MM.1S (cell line): Measurements from ENCODE around the gene SUFU.

Experiments used
- DNase-seq: peaks from one replicate; pipeline ENCODE4 v3.0.0-alpha.2; 2015
- H2AFZ ChIP-seq: fragments of 300-600 bp; sonication (generic); 2 replicates; pipeline ENCODE4 v1.6.0; 2016; ENCODE audit warnings: antibody characterized with exemption, low read length
- H3F3A ChIP-seq: fragments of 300-600 bp; sonication (generic); 2 replicates; pipeline ENCODE4 v1.6.1; 2016; ENCODE audit warnings: mild to moderate bottlenecking, antibody characterized with exemption, low read length, moderate library complexity, mixed read lengths; ENCODE audit not compliant: insufficient read depth
- H3K27ac ChIP-seq: fragments of 300-600 bp; sonication (generic); 2 replicates; pipeline ENCODE4 v1.5.1; 2016; ENCODE audit warnings: mild to moderate bottlenecking, low read length
- H3K27me3 ChIP-seq: fragments of 300-600 bp; sonication (generic); replicated peaks from 2 replicates; pipeline ENCODE4 v1.6.0; 2016; ENCODE audit warnings: low read length; ENCODE audit not compliant: insufficient read depth
- H3K36me3 ChIP-seq: fragments of 300-600 bp; sonication (generic); replicated peaks from 2 replicates; pipeline ENCODE4 v1.6.1; 2016; ENCODE audit warnings: mild to moderate bottlenecking, low read length, mixed read lengths; ENCODE audit not compliant: insufficient read depth
- H3K4me1 ChIP-seq: fragments of 300-600 bp; sonication (generic); 2 replicates; pipeline ENCODE4 v1.6.1; 2016; ENCODE audit warnings: low read length, mixed read lengths
- H3K4me2 ChIP-seq: fragments of 300-600 bp; sonication (generic); 2 replicates; pipeline ENCODE4 v1.6.0; 2016; ENCODE audit warnings: low read depth, low read length
- H3K4me3 ChIP-seq: fragments of 300-600 bp; sonication (generic); 2 replicates; pipeline ENCODE4 v1.5.1; 2016; ENCODE audit warnings: low read length, mixed read lengths
- H3K79me2 ChIP-seq: fragments of 300-600 bp; sonication (generic); 2 replicates; pipeline ENCODE4 v1.6.1; 2016; ENCODE audit warnings: mixed run types, low read length, mixed read lengths
- H3K9ac ChIP-seq: fragments of 300-600 bp; sonication (generic); 2 replicates; pipeline ENCODE4 v1.6.1; 2016; ENCODE audit warnings: low read length, mixed read lengths
- H3K9me2 ChIP-seq: fragments of 300-600 bp; sonication (generic); replicated peaks from 2 replicates; pipeline ENCODE4 v1.6.1; 2016; ENCODE audit warnings: mild to moderate bottlenecking, low read length, mixed read lengths; ENCODE audit not compliant: insufficient read depth
- H3K9me3 ChIP-seq: fragments of 300-600 bp; sonication (generic); replicated peaks from 2 replicates; pipeline ENCODE4 v1.6.1; 2016; ENCODE audit warnings: mild to moderate bottlenecking, low read length, mixed read lengths; ENCODE audit not compliant: insufficient read depth
- H4K20me1 ChIP-seq: fragments of 300-600 bp; sonication (generic); 2 replicates; pipeline ENCODE4 v1.6.1; 2016; ENCODE audit warnings: mild to moderate bottlenecking, low read length, moderate library complexity, mixed read lengths; ENCODE audit not compliant: insufficient read depth
- EZH2 ChIP-seq: fragments of 300-600 bp; sonication (generic); optimal IDR thresholded peaks from 2 replicates; pipeline ENCODE3; 2017; ENCODE audit warnings: low read depth, mild to moderate bottlenecking, antibody characterized with exemption, low read length, mixed read lengths
- EZH2phosphoT487 ChIP-seq: fragments of 300-600 bp; sonication (generic); IDR thresholded peaks from 2 replicates; pipeline ENCODE4 v1.6.1; 2018; ENCODE audit warnings: antibody characterized with exemption, low read length
- TF ChIP-seq, protein P1 (sequence below): fragments of 300-600 bp; sonication (generic); IDR thresholded peaks from 2 replicates; pipeline ENCODE4 v1.5.1; 2016; ENCODE audit warnings: antibody characterized with exemption, low read length, mixed read lengths

Gene SUFU

DNA sequence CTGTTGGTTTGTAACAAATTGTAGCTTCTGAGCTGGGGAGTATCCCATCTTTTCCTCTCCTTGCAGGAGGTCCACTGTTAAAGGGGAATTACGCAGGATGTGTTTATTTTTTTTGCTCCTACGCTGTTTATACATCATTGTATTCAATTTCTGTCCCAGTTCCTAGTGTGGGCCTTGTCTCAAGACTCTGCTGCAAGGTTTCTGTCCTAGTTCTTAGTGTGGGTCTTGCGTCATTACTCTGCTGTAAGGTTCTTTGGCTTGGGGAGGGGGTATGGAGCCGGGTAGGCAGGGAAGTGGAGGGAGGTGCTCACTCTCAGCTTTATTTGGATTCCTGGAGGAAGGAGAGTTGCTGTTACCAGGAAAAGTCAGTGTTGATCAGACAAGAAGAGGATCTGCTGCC, 76.5 kb downstream of the SUFU start:
- no peaks in the 10 kb centered on the region for H3K9me3 ChIP-seq
- H3K27ac ChIP-seq: no peak overlapping the region
- H3K4me2 ChIP-seq: no peak overlapping the region
- H3K9me2 ChIP-seq: no peaks in the 10 kb centered on the region
- no peaks in the 10 kb centered on the region for H4K20me1 ChIP-seq
- no peaks in the 10 kb centered on the region for H3K36me3 ChIP-seq
- DNase-seq: no peak
- H3K4me1 ChIP-seq: no peaks in the 10 kb centered on the region
- no peak for TF ChIP-seq EZH2
- TF ChIP-seq EZH2phosphoT487: no peak
- TF ChIP-seq, protein P1, sequence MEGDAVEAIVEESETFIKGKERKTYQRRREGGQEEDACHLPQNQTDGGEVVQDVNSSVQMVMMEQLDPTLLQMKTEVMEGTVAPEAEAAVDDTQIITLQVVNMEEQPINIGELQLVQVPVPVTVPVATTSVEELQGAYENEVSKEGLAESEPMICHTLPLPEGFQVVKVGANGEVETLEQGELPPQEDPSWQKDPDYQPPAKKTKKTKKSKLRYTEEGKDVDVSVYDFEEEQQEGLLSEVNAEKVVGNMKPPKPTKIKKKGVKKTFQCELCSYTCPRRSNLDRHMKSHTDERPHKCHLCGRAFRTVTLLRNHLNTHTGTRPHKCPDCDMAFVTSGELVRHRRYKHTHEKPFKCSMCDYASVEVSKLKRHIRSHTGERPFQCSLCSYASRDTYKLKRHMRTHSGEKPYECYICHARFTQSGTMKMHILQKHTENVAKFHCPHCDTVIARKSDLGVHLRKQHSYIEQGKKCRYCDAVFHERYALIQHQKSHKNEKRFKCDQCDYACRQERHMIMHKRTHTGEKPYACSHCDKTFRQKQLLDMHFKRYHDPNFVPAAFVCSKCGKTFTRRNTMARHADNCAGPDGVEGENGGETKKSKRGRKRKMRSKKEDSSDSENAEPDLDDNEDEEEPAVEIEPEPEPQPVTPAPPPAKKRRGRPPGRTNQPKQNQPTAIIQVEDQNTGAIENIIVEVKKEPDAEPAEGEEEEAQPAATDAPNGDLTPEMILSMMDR: no peak
- H3K27me3 ChIP-seq: no peaks in the 10 kb centered on the region
- no peaks in the 10 kb centered on the region for H3F3A ChIP-seq
- no peaks in the 10 kb centered on the region for H3K79me2 ChIP-seq
- no peak overlapping the region for H3K9ac ChIP-seq
- H3K4me3 ChIP-seq: no peak overlapping the region
- no peak overlapping the region for H2AFZ ChIP-seq

DNA sequence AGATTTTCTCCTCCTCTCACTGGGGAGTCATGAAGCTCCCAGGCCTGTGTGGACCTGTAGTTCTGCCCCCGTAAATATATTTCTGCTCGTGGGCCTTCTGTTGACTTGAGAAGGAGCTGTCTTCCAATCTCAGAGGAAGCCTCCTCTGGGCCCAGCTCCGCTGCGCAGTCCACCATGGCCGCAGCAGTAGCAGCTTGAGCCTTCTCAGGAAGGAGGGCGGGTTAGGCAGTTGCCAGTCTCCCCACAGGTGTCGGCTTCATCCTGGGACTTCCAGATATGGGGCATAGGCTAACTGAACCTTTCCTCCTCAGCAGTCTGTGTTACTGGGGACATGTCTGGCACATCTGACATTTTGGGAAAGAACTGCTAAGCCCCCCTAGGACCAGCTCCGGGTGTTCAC, 77.6 kb downstream of the SUFU start:
- no peaks in the 10 kb centered on the region for H3K79me2 ChIP-seq
- H3F3A ChIP-seq: no peaks in the 10 kb centered on the region
- H2AFZ ChIP-seq: no peak overlapping the region
- no peak overlapping the region for H3K4me3 ChIP-seq
- no peak overlapping the region for H3K27ac ChIP-seq
- H3K9me2 ChIP-seq: no peaks in the 10 kb centered on the region
- H3K36me3 ChIP-seq: no peaks in the 10 kb centered on the region
- no peaks in the 10 kb centered on the region for H3K27me3 ChIP-seq
- TF ChIP-seq EZH2: no peak
- TF ChIP-seq, protein P1: no peak
- TF ChIP-seq EZH2phosphoT487: no peak
- H3K4me2 ChIP-seq: no peak overlapping the region
- no peaks in the 10 kb centered on the region for H3K9me3 ChIP-seq
- H4K20me1 ChIP-seq: no peaks in the 10 kb centered on the region
- H3K9ac ChIP-seq: no peak overlapping the region
- no peaks in the 10 kb centered on the region for H3K4me1 ChIP-seq
- DNase-seq: no peak

DNA sequence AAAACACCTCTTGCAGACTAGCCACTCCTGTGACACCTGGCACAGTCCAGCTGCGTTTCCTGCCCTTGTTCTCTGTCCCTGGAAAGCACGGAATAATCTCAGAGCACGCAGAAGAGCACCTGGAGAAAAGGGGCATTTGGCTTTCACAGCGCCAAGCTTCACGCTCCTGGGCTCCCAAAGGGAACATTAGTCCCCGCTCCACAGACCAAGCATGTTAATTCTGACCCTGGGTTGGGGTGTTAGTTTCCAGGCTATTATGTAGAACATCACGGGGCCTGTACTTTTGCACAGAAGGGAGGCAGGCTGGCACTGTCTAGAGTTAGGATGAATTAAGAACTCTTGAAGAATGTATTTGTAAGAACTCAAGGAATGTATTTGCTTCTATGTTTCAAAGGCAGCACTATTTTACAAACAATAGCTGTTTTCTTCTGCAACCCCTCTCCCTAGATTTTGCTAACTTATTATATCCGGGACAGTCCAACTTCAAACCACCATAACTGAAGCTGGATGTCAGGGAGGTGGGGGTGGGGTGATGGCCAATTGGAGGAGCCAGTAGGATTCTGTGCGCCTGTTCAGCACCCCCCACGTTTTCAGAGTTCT, 78.3 kb downstream of the SUFU start:
- Histone ChIP-seq H3K9me3 (no peaks in the 10 kb centered on the region), H3K9me2 (no peaks in the 10 kb centered on the region), H3K27me3 (no peaks in the 10 kb centered on the region), H3F3A (no peaks in the 10 kb centered on the region), H4K20me1 (no peaks in the 10 kb centered on the region), H3K27ac (no peak overlapping the region), H3K79me2 (no peaks in the 10 kb centered on the region), H3K36me3 (no peaks in the 10 kb centered on the region), H3K9ac (no peak overlapping the region), H2AFZ (no peak overlapping the region), H3K4me3 (no peak overlapping the region), H3K4me1 (no peaks in the 10 kb centered on the region), H3K4me2 (no peak overlapping the region)
- TF ChIP-seq, protein P1: no peak
- TF ChIP-seq EZH2phosphoT487 (no peak), EZH2 (no peak)
- DNase-seq: no peak
